HepG2 (cell line): ENCODE results near the gene UPB1. TPM values are rescaled to one million over a fixed set of nuclear protein-coding genes. Genes with fewer than 3 reads are reported as not detected.

Experiments used
- CENPT ChIP-seq: sonication (generic); formaldehyde crosslinking; IDR thresholded peaks from 2 replicates; pipeline ENCODE4 v1.8.0; 2022; ENCODE audit warnings: low read depth, mild to moderate bottlenecking, moderate library complexity, missing genetic modification reagents
- CHD2 ChIP-seq: IDR thresholded peaks from 2 replicates; pipeline ENCODE4 v1.6.1; 2011; ENCODE audit warnings: low read depth, low read length, improper control_type of control experiment
- IRF9 ChIP-seq: sonication (generic); formaldehyde crosslinking; IDR thresholded peaks from 2 replicates; pipeline ENCODE4 v1.8.0; 2022; ENCODE audit warnings: missing genetic modification reagents, mild to moderate bottlenecking, borderline replicate concordance
- MXD1 ChIP-seq: sonication (generic); formaldehyde crosslinking; IDR thresholded peaks from 2 replicates; pipeline ENCODE4 v1.4.0; 2020; ENCODE audit warnings: mild to moderate bottlenecking, missing genetic modification reagents
- RARG ChIP-seq: sonication (generic); formaldehyde crosslinking; IDR thresholded peaks from 2 replicates; pipeline ENCODE4 v1.4.0; 2020; ENCODE audit warnings: low read depth, mild to moderate bottlenecking, missing genetic modification reagents
- THAP11 ChIP-seq: IDR thresholded peaks from 2 replicates; pipeline ENCODE4 v1.6.1; 2016; ENCODE audit warnings: missing biosample characterization, missing genetic modification reagents
- ZNF563 ChIP-seq: sonication (generic); formaldehyde crosslinking; IDR thresholded peaks from 2 replicates; pipeline ENCODE4 v1.8.0; 2022; ENCODE audit warnings: mild to moderate bottlenecking, moderate library complexity, missing genetic modification reagents
- ZNF576 ChIP-seq: sonication (generic); formaldehyde crosslinking; IDR thresholded peaks from 2 replicates; pipeline ENCODE4 v1.4.0; 2020; ENCODE audit warnings: mild to moderate bottlenecking, missing genetic modification reagents
- ZZZ3 ChIP-seq: sonication (generic); formaldehyde crosslinking; IDR thresholded peaks from 2 replicates; pipeline ENCODE4 v1.4.0; 2020; ENCODE audit warnings: missing genetic modification reagents, mild to moderate bottlenecking, borderline replicate concordance
- polyA plus RNA-seq, 8 experiments: library from polyadenylated mRNA; depleted of rRNA in 3 of 8; stranded (reverse) in 7 of 8; unstranded in 1 of 8; fragments of >200 nt; fragmentation: Illumina TruSeq in 4 of 8; extraction: Trizol in 4 of 8; gene quantifications; 2 replicates each; pipeline versions ENCODE4 v1.2.1 to v1.2.3, GENCODE V29; 2011 to 2016; ENCODE audit warnings: low read depth in 4 of 8, missing spikeins in 1 of 8, mixed read lengths in 1 of 8; ENCODE audit not compliant: insufficient read depth in 1 of 8
- total RNA-seq, 5 experiments: library from RNA; depleted of rRNA; stranded (reverse); fragments of >200 nt; fragmentation: Illumina TruSeq; extraction: Trizol; gene quantifications; 2 replicates each; pipeline ENCODE4 v1.2.3, GENCODE V29; 2016; ENCODE audit warnings: low read depth in 1 of 5
- TF ChIP-seq, protein P1 (sequence below), 2 experiments: sonication (generic) in 1 of 2; formaldehyde crosslinking in 1 of 2; IDR thresholded peaks; 2 replicates each; pipeline versions ENCODE4 v1.4.0 to v1.6.1; 2016 to 2020; ENCODE audit warnings: borderline replicate concordance in 1 of 2, low read depth in 1 of 2, mild to moderate bottlenecking in 1 of 2, missing genetic modification reagents in 1 of 2
- TF ChIP-seq, protein P2 (sequence below): sonication (generic); formaldehyde crosslinking; conservative IDR thresholded peaks from 2 replicates; pipeline ENCODE4 v1.8.1; 2023; ENCODE audit warnings: missing genetic modification reagents
- TF ChIP-seq, protein P3 (sequence below): sonication (generic); formaldehyde crosslinking; IDR thresholded peaks from 2 replicates; pipeline ENCODE4 v1.8.1; 2023; ENCODE audit warnings: mild to moderate bottlenecking, moderate library complexity, missing genetic modification reagents
- TF ChIP-seq, protein P4 (sequence below): sonication (generic); formaldehyde crosslinking; IDR thresholded peaks from 2 replicates; pipeline ENCODE4 v1.5.0; 2020; ENCODE audit warnings: mild to moderate bottlenecking, missing genetic modification reagents

UPB1 gene
- total and polyA plus RNA-seq, 2 of the 13 experiments (the other 11 are each of a cell fraction or from before 2014, with no cell fraction given), result 0.38 to 1.2 TPM

DNA sequence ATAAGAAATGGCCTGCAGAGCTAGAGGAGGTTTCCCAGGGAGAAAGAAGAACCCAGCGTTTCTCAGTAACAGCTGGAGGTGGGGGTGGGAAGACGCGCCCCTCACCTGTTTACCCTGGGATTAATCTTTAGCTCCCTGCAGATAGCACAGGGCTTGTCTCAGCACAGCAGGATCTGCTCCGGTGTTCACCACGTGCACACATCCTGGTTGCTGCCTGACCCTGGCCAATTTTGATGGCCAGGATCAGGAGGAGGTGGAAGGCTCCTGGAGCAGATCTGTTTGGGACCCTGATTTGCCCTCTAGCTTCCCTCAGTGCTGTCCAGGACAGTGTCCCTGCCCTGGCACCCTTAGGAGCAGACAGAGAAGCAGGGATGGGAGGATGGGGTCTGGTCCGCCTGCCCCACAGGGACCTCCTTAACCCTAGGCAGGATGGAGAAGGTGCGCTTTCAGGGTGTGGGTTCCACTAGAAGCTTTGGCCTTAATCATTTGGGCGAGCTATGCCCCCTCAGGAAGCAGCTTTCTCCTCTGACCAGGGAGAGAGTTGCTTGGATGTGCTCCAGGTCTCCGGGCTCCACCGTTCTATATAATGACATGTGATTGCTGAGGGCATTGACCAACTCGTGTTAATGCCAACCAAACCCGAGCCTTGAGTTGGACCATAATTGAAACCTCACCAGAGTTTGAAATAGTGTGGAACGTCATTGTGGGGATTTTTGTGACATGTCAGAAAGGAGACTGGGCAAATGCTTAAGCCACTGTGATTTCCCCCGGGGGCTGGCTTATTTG is 19.3 kb downstream of the UPB1 start (continued):
- TF ChIP-seq ZNF563 (CRISPR knock-in tag), result peak; percentile 92; the same call in 1 of the 2 replicates
- TF ChIP-seq CENPT, result no peak
- peak; percentile 95 for TF ChIP-seq MXD1 (CRISPR knock-in tag)
- TF ChIP-seq, protein P1, sequence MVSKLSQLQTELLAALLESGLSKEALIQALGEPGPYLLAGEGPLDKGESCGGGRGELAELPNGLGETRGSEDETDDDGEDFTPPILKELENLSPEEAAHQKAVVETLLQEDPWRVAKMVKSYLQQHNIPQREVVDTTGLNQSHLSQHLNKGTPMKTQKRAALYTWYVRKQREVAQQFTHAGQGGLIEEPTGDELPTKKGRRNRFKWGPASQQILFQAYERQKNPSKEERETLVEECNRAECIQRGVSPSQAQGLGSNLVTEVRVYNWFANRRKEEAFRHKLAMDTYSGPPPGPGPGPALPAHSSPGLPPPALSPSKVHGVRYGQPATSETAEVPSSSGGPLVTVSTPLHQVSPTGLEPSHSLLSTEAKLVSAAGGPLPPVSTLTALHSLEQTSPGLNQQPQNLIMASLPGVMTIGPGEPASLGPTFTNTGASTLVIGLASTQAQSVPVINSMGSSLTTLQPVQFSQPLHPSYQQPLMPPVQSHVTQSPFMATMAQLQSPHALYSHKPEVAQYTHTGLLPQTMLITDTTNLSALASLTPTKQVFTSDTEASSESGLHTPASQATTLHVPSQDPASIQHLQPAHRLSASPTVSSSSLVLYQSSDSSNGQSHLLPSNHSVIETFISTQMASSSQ (IDR thresholded peaks at IDR 0.05; ENCODE audit: low read depth), result peak; percentile 98
- TF ChIP-seq, protein P1 (CRISPR knock-in tag; IDR thresholded peaks at IDR 0.05; ENCODE audit: borderline replicate concordance), result peak; percentile 99
- TF ChIP-seq CHD2, result no peak
- TF ChIP-seq ZZZ3, result 0 out of 2 replicates have a peak, but pooled peaks have one; percentile 36
- TF ChIP-seq, protein P2, sequence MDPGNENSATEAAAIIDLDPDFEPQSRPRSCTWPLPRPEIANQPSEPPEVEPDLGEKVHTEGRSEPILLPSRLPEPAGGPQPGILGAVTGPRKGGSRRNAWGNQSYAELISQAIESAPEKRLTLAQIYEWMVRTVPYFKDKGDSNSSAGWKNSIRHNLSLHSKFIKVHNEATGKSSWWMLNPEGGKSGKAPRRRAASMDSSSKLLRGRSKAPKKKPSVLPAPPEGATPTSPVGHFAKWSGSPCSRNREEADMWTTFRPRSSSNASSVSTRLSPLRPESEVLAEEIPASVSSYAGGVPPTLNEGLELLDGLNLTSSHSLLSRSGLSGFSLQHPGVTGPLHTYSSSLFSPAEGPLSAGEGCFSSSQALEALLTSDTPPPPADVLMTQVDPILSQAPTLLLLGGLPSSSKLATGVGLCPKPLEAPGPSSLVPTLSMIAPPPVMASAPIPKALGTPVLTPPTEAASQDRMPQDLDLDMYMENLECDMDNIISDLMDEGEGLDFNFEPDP (CRISPR knock-in tag), result peak; percentile 97; the same call in 1 of the 2 replicates
- TF ChIP-seq, protein P3, sequence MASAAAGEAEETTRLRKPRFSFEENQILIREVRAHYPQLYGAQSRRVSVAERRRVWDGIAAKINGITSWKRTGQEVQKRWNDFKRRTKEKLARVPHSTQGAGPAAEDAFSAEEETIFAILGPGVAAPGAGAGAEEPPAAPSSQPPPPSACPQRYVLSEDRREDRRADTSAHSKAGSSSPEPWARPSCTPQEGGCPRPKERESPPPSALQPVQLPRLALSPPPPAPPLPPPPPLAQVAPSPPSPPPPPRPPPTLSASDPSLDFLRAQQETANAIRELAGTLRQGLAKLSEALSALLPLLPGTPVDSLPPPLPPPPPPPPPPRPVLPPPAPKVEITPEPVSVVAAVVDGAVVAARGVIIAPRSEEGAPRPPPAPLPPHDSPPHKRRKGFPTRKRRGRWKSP, result peak; percentile 91
- TF ChIP-seq THAP11 (CRISPR knock-in tag), result peak; percentile 83
- TF ChIP-seq RARG (CRISPR knock-in tag), result peak; percentile 79; the same call in 1 of the 2 replicates
- peak; percentile 98 for TF ChIP-seq IRF9 (CRISPR knock-in tag)
- peak; percentile 61; the same call in 1 of the 2 replicates for TF ChIP-seq ZNF576 (CRISPR knock-in tag)
- TF ChIP-seq, protein P4, sequence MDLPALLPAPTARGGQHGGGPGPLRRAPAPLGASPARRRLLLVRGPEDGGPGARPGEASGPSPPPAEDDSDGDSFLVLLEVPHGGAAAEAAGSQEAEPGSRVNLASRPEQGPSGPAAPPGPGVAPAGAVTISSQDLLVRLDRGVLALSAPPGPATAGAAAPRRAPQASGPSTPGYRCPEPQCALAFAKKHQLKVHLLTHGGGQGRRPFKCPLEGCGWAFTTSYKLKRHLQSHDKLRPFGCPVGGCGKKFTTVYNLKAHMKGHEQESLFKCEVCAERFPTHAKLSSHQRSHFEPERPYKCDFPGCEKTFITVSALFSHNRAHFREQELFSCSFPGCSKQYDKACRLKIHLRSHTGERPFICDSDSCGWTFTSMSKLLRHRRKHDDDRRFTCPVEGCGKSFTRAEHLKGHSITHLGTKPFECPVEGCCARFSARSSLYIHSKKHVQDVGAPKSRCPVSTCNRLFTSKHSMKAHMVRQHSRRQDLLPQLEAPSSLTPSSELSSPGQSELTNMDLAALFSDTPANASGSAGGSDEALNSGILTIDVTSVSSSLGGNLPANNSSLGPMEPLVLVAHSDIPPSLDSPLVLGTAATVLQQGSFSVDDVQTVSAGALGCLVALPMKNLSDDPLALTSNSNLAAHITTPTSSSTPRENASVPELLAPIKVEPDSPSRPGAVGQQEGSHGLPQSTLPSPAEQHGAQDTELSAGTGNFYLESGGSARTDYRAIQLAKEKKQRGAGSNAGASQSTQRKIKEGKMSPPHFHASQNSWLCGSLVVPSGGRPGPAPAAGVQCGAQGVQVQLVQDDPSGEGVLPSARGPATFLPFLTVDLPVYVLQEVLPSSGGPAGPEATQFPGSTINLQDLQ, result no peak
